GM12878 (cell line): Measurements from ENCODE around the gene NFAM1. TPM values are rescaled to one million over a fixed set of nuclear protein-coding genes. Genes with fewer than 3 reads are reported as not detected.

Experiments
- ATAC-seq: fragments of 200-7000 bp; cut with Tn5 transposase; 3 replicates; pipeline ENCODE4 v1.9.1; 2020; ENCODE audit warnings: mild to moderate bottlenecking, moderate library complexity
- BruUV-seq: library from RNA; stranded (reverse); fragments of 400-500 nt; replicated peaks from 2 replicates; lab custom pipeline; 2021; lab: Mats Ljungman, UMichigan
- CTCF ChIA-PET: fragments of 300-600 bp; sonication (Branson Sonifier 250); formaldehyde crosslinking; extraction: SDS; loops from one replicate; lab custom pipeline; 2021; ENCODE audit warnings: inconsistent platforms; lab: Yijun Ruan, JAX
- POLR2A ChIA-PET: fragments of 350-600 bp; formaldehyde crosslinking; extraction: SDS; loops from one replicate; lab custom pipeline; 2021; ENCODE audit warnings: inconsistent platforms; lab: Charles Lee
- RAD21 ChIA-PET: fragments of 300-600 bp; sonication (Branson Sonifier 250); formaldehyde crosslinking; loops from one replicate; lab custom pipeline; 2023; ENCODE audit warnings: antibody characterized with exemption; ENCODE audit not compliant: unreplicated experiment; lab: Charles Lee
- SMC1A ChIA-PET: fragments of 300-600 bp; sonication (Branson Sonifier 250); formaldehyde crosslinking; loops from one replicate; lab custom pipeline; 2023; ENCODE audit not compliant: unreplicated experiment, uncharacterized antibody; lab: Charles Lee
- DNase-seq: peaks from one replicate; pipeline ENCODE4 v3.0.0-alpha.2; 2011; ENCODE audit warnings: low read depth, low spot score
- FAIRE-seq: peaks from 3 replicates; lab custom pipeline; 2011; peaks lifted over from hg19 to GRCh38; lab: Jason Lieb, UNC
- H2AFZ ChIP-seq: 2 replicates; pipeline ENCODE4 v1.6.0; 2011; ENCODE audit warnings: low read depth, low read length, control low read depth; ENCODE audit not compliant: control insufficient read depth
- H3K27ac ChIP-seq: 2 replicates; pipeline ENCODE4 v1.5.1; 2011; ENCODE audit warnings: control low read depth; ENCODE audit not compliant: control insufficient read depth, insufficient read depth
- H3K27me3 ChIP-seq, 2 experiments: replicated peaks in 1 of 2; 2 replicates each; pipeline versions ENCODE4 v1.6.0 to v1.6.1; 2011; ENCODE audit warnings: low read length in 1 of 2; ENCODE audit not compliant: control insufficient read depth in 2 of 2, insufficient read depth in 2 of 2
- H3K36me3 ChIP-seq, 2 experiments: 2 replicates each; pipeline ENCODE4 v1.5.1; 2011; ENCODE audit warnings: low read length in 1 of 2; ENCODE audit not compliant: control insufficient read depth in 2 of 2, insufficient read depth in 2 of 2
- H3K4me1 ChIP-seq: 2 replicates; pipeline ENCODE4 v1.6.1; 2011; ENCODE audit warnings: mild to moderate bottlenecking, low read length, moderate library complexity, mixed read lengths; ENCODE audit not compliant: control insufficient read depth, insufficient read depth
- H3K4me2 ChIP-seq: 2 replicates; pipeline ENCODE4 v1.6.0; 2011; ENCODE audit warnings: control low read depth; ENCODE audit not compliant: control insufficient read depth, insufficient read depth
- H3K4me3 ChIP-seq: fragments of 200-600 bp; sonication (generic); 2 replicates; pipeline ENCODE4 v1.5.1; 2016
- H3K79me2 ChIP-seq: 2 replicates; pipeline ENCODE4 v1.6.0; 2011; ENCODE audit warnings: low read length; ENCODE audit not compliant: control insufficient read depth, insufficient read depth
- H3K9ac ChIP-seq: 2 replicates; pipeline ENCODE4 v1.8.0; 2011; ENCODE audit warnings: low read length, control low read depth, mixed read lengths; ENCODE audit not compliant: control insufficient read depth, insufficient read depth
- H3K9me3 ChIP-seq: replicated peaks from 3 replicates; pipeline ENCODE4 v1.5.1; 2011; ENCODE audit warnings: mild to moderate bottlenecking, low read length; ENCODE audit not compliant: control insufficient read depth, insufficient read depth
- H4K20me1 ChIP-seq: 2 replicates; pipeline ENCODE4 v1.6.0; 2011; ENCODE audit not compliant: control insufficient read depth, insufficient read depth
- CBFB ChIP-seq: IDR thresholded peaks from 2 replicates; pipeline ENCODE4 v1.6.1; 2016; ENCODE audit warnings: antibody characterized with exemption, low read depth
- CBX5 ChIP-seq: sonication (generic); IDR thresholded peaks from 2 replicates; pipeline ENCODE4 v1.6.1; 2016; ENCODE audit warnings: low read depth, moderate library complexity, mild to moderate bottlenecking, inconsistent platforms
- CHD2 ChIP-seq: IDR thresholded peaks from 2 replicates; pipeline ENCODE4 v1.6.1; 2011; ENCODE audit warnings: low read depth, low read length, improper control_type of control experiment, borderline replicate concordance
- ESRRA ChIP-seq: IDR thresholded peaks from 2 replicates; pipeline ENCODE4 v1.6.1; 2012; ENCODE audit warnings: mild to moderate bottlenecking, low read length, improper control_type of control experiment
- KDM1A ChIP-seq: fragments of 200-600 bp; sonication (generic); IDR thresholded peaks from 2 replicates; pipeline ENCODE4 v1.6.1; 2016; ENCODE audit warnings: borderline replicate concordance
- POLR2AphosphoS5 ChIP-seq: IDR thresholded peaks from 2 replicates; pipeline ENCODE4 v1.6.1; 2011; ENCODE audit warnings: mild to moderate bottlenecking, low read length, inconsistent platforms
- SREBF2 ChIP-seq: IDR thresholded peaks from 2 replicates; pipeline ENCODE4 v1.6.1; 2012; ENCODE audit warnings: mild to moderate bottlenecking, low read length
- USF2 ChIP-seq: IDR thresholded peaks from 2 replicates; pipeline ENCODE4 v1.6.1; 2011; ENCODE audit warnings: low read depth, low read length, improper control_type of control experiment, borderline replicate concordance
- YY1 ChIP-seq: IDR thresholded peaks from 2 replicates; pipeline ENCODE4 v1.6.1; 2011; ENCODE audit warnings: low read depth, mild to moderate bottlenecking, low read length
- ZBED1 ChIP-seq: IDR thresholded peaks from 2 replicates; pipeline ENCODE4 v1.6.1; 2016; ENCODE audit warnings: borderline replicate concordance
- WGBS: methylation state at CpG from one replicate; pipeline ENCODE4 v1.1.6; 2016; ENCODE audit warnings: low lambda C conversion rate; ENCODE audit not compliant: insufficient replicate concordance, insufficient coverage; ENCODE audit errors: missing lambda C conversion rate; 5-methylcytosine and 5-hydroxymethylcytosine counted together
- in situ Hi-C: fragments of 300-500 bp; cut with MboI; formaldehyde crosslinking; loops from 9 replicates; pipeline ENCODE4 v1.14.3; 2018; ENCODE audit warnings: mixed read lengths
- intact Hi-C: fragments of 100-400 bp; cut with micrococcal nuclease; formaldehyde crosslinking; loops from one replicate; pipeline ENCODE4 v1.14.2; 2022; ENCODE audit not compliant: unreplicated experiment
- polyA plus RNA-seq, 11 experiments: library from polyadenylated mRNA; depleted of rRNA in 4 of 11; unstranded in 6 of 11; stranded (reverse) in 5 of 11; fragments of >200 nt; fragmentation: Nextera tagmentation in 4 of 11; fragmentation: Illumina TruSeq in 1 of 11; extraction: Ambion mirVana in 4 of 11; extraction: Trizol in 1 of 11; gene quantifications; 1 replicate in 1 of 11; 2 replicates in 10 of 11; pipeline versions ENCODE4 v1.2.1 to v1.2.3, GENCODE V29; 2011 to 2016; ENCODE audit warnings: inconsistent platforms in 2 of 11, missing spikeins in 2 of 11, low read depth in 1 of 11
- total RNA-seq, 4 experiments: library from RNA; depleted of rRNA in 3 of 4; stranded (reverse); fragments of >200 nt in 3 of 4; fragmentation: Illumina TruSeq in 1 of 4; extraction: Trizol in 1 of 4; gene quantifications; 2 replicates each; pipeline versions ENCODE4 v1.2.1 to v1.2.3, GENCODE V29; 2013 to 2021

NFAM1 gene
- total and polyA plus RNA-seq, 10 of the 15 experiments (the other 5 are each of a cell fraction or from before 2014, with no cell fraction given) = 0.13 to 1.3 (median 0.24) TPM; not detected in 3

GRCh38 chr22:42365942-42366695 lies 66.1 kb downstream of the NFAM1 start:
- ChIA-PET POLR2A (interaction anchor here (0.7 to 0.9 kb wide), 2 partner anchors 24 to 467 kb away, joined by 3 to 6 read pairs; no protein-coding TSS in a partner anchor), CTCF (interaction anchor here (1.4 kb wide), 1 partner anchor 69 kb away, joined by 5 read pairs; no protein-coding TSS in a partner anchor), RAD21 (no interaction called here), SMC1A (interaction anchor here (1.0 kb wide), 1 partner anchor 77 kb away, joined by 3 read pairs; no protein-coding TSS in a partner anchor)
- no peak overlapping the region for H2AFZ ChIP-seq
- H3K36me3 ChIP-seq = no peaks in the 10 kb centered on the region
- H3K4me3 ChIP-seq = no peak overlapping the region
- H3K4me1 ChIP-seq = peaks cover 12% of the 10 kb centered on the region
- H3K4me2 ChIP-seq = no peak overlapping the region
- DNase-seq (no peak), ATAC-seq (no peak), FAIRE-seq (no peak)
- H3K9me3 ChIP-seq = no peaks in the 10 kb centered on the region; the same call in 2 of the 3 replicates
- no peak for TF ChIP-seq CBX5
- peaks cover 15 to 20% of the 10 kb centered on the region in 2 experiments; a peak in 3 of 4 replicates for H3K27me3 ChIP-seq
- H3K9ac ChIP-seq = no peak overlapping the region
- in situ Hi-C loops (no loop called here), intact Hi-C loops (loop anchor here (5.0 kb wide), 2 partner anchors 44 to 51 kb away; no protein-coding TSS in a partner anchor)
- WGBS = 39% methylated on average over 10 of the region's 10 CpGs
- no TSS peak for BruUV-seq
- no peaks in the 10 kb centered on the region for H4K20me1 ChIP-seq
- no peaks in the 10 kb centered on the region for H3K79me2 ChIP-seq
- H3K27ac ChIP-seq = no peak overlapping the region

- Histone ChIP-seq H3K9me3 (no peaks in the 10 kb centered on the region; the same call in 2 of the 3 replicates), H3K4me3 (no peak overlapping the region), H3K27me3 (peaks cover 15 to 20% of the 10 kb centered on the region in 2 experiments; a peak in 3 of 4 replicates), H3K79me2 (no peaks in the 10 kb centered on the region), H3K4me2 (no peak overlapping the region), H4K20me1 (no peaks in the 10 kb centered on the region), H3K9ac (no peak overlapping the region), H3K27ac (no peak overlapping the region), H3K4me1 (peaks cover 12% of the 10 kb centered on the region), H2AFZ (no peak overlapping the region), H3K36me3 (no peaks in the 10 kb centered on the region)
- in situ Hi-C loops (no loop called here), intact Hi-C loops (loop anchor here (5.0 kb wide), 2 partner anchors 43 to 52 kb away; no protein-coding TSS in a partner anchor)
- no TSS peak for BruUV-seq
- TF ChIP-seq CBFB (no peak), ZBED1 (no peak), SREBF2 (no peak), YY1 (no peak), ESRRA (no peak), USF2 (no peak), POLR2AphosphoS5 (no peak), KDM1A (no peak), CHD2 (no peak)
- ATAC-seq (no peak), FAIRE-seq (no peak), DNase-seq (no peak)
- WGBS = 36% methylated on average over 14 of the region's 14 CpGs
- ChIA-PET SMC1A (interaction anchor here (1.0 to 1.2 kb wide), 3 partner anchors 9 to 78 kb away, joined by 3 to 7 read pairs (median 3); no protein-coding TSS in a partner anchor), POLR2A (interaction anchor here (0.8 kb wide), 1 partner anchor 87 kb away, joined by 3 read pairs; no protein-coding TSS in a partner anchor), RAD21 (interaction anchor here (0.9 kb wide), 1 partner anchor 73 kb away, joined by 3 read pairs; no protein-coding TSS in a partner anchor), CTCF (interaction anchor here (0.7 kb wide), 1 partner anchor 153 kb away, joined by 3 read pairs; no protein-coding TSS in a partner anchor)
Measured at GRCh38 chr22:42365111-42365865, 66.9 kb downstream of the NFAM1 start.
